CD4-positive, alpha-beta memory T cell (primary cell): Measurements from ENCODE around the gene COX6B1. TPM values are rescaled to one million over a fixed set of nuclear protein-coding genes. Genes with fewer than 3 reads are reported as not detected.

Experiments used
- CTCF ChIA-PET: fragments of 350-600 bp; sonication (Branson Sonifier 250); formaldehyde crosslinking; loops from one replicate; lab custom pipeline; 2021; ENCODE audit warnings: inconsistent platforms; ENCODE audit not compliant: partially characterized antibody; lab: Charles Lee
- POLR2A ChIA-PET: fragments of 350-600 bp; sonication (Branson Sonifier 250); formaldehyde crosslinking; loops from one replicate; lab custom pipeline; 2021; ENCODE audit not compliant: partially characterized antibody; lab: Charles Lee
- DNase-seq, 5 donors: peaks; one replicate each; pipeline versions ENCODE4 v3.0.0 to v3.0.0-alpha.2; 2020 to 2022; ENCODE audit warnings: mixed read lengths in 1 of 5
- H3K27ac ChIP-seq: one replicate; pipeline ENCODE4 v1.7.0; 2013; ENCODE audit warnings: low read depth, low read length
- H3K27me3 ChIP-seq: 2 replicates; pipeline ENCODE4 v1.7.0; 2013; ENCODE audit warnings: mild to moderate bottlenecking, low read length, moderate library complexity; ENCODE audit not compliant: insufficient read depth
- H3K36me3 ChIP-seq: 2 replicates; pipeline ENCODE4 v1.7.0; 2013; ENCODE audit warnings: mild to moderate bottlenecking, low read length, moderate library complexity; ENCODE audit not compliant: insufficient read depth
- H3K4me1 ChIP-seq: 2 replicates; pipeline ENCODE4 v1.7.0; 2013; ENCODE audit warnings: mild to moderate bottlenecking, low read length, moderate library complexity; ENCODE audit not compliant: insufficient read depth
- H3K4me3 ChIP-seq, 2 donors: one replicate each; pipeline ENCODE4 v1.7.0; 2013; ENCODE audit warnings: low read length in 2 of 2, mild to moderate bottlenecking in 1 of 2
- H3K9me3 ChIP-seq, 2 donors: one replicate each; pipeline ENCODE4 v1.7.0; 2013; ENCODE audit warnings: low read length in 2 of 2, control low read depth in 1 of 2; ENCODE audit not compliant: control insufficient read depth in 1 of 2
- H3K27ac Mint-ChIP-seq, 7 donors: one replicate each; pipeline ENCODE4 v1.8.0; 2020 to 2021; ENCODE audit warnings: mixed read lengths in 7 of 7, mild to moderate bottlenecking in 6 of 7, inconsistent platforms in 3 of 7, moderate library complexity in 3 of 7
- H3K27me3 Mint-ChIP-seq, 2 donors: one replicate each; pipeline ENCODE4 v1.8.0; 2020 to 2021; ENCODE audit warnings: mixed read lengths in 2 of 2
- H3K36me3 Mint-ChIP-seq, 2 donors: one replicate each; pipeline ENCODE4 v1.8.0; 2020 to 2021; ENCODE audit warnings: mixed read lengths in 2 of 2, inconsistent platforms in 1 of 2, mild to moderate bottlenecking in 1 of 2
- H3K4me1 Mint-ChIP-seq, 4 donors: one replicate each; pipeline ENCODE4 v1.8.0; 2020 to 2021; ENCODE audit warnings: mixed read lengths in 4 of 4, mild to moderate bottlenecking in 1 of 4
- H3K4me3 Mint-ChIP-seq, 8 donors: one replicate each; pipeline ENCODE4 v1.8.0; 2020 to 2021; ENCODE audit warnings: mixed read lengths in 8 of 8, mild to moderate bottlenecking in 7 of 8, moderate library complexity in 6 of 8, inconsistent platforms in 3 of 8
- H3K9me3 Mint-ChIP-seq, 8 donors: one replicate each; pipeline ENCODE4 v1.8.0; 2020 to 2021; ENCODE audit warnings: mixed read lengths in 8 of 8, mild to moderate bottlenecking in 5 of 8, inconsistent platforms in 3 of 8, moderate library complexity in 1 of 8
- intact Hi-C: fragments of 100-400 bp; cut with micrococcal nuclease; formaldehyde crosslinking; loops from one replicate; pipeline ENCODE4 v1.15.1; 2023
- polyA plus RNA-seq, 2 donors: library from polyadenylated mRNA; unstranded; fragments of 300-500 nt; fragmentation: Illumina TruSeq; gene quantifications; one replicate each; pipeline ENCODE4 v1.2.3, GENCODE V29; 2021
- total RNA-seq, 2 experiments: library from RNA; stranded (reverse); gene quantifications; one replicate each; pipeline ENCODE4 v1.2.3, GENCODE V29; 2021

The COX6B1 gene
- total and polyA plus RNA-seq, 4 experiments from 2014 or later, result 212 to 810 (median 498) TPM

DNA sequence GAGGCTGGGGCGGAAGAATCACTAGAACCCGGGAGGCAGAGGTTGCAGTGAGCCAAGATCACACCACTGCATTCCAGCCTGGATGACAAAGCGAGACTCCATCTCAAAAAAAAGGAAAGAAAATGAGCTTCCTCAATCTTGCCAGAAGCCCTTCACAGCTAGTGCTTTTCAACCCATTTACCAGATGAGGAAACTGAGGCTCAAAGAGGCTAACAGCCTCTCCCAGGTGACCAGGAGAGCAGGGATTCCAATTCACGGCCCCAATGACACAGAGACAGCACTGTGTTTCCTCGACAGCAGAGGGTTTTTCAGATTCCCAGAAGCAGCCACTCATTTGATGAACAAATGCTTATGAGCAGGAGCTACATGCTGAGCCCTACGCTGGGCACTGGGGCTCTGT, 21.4 kb downstream of the COX6B1 start:
- ChIA-PET POLR2A (interaction anchor here (0.7 kb wide), 1 partner anchor 583 kb away, joined by 3 read pairs; no protein-coding TSS in a partner anchor), CTCF (no interaction called here)
- no peaks in the 10 kb centered on the region for H3K9me3 ChIP-seq
- H3K27me3 ChIP-seq, result no peaks in the 10 kb centered on the region
- Mint-ChIP-seq H3K9me3 (peaks cover 0 to 2% (median 0%) of the 10 kb centered on the region in 8 donors), H3K27ac (no peak overlapping the region), H3K27me3 (peaks cover 16 to 19% of the 10 kb centered on the region in 2 donors), H3K4me1 (peaks cover 7 to 10% (median 8%) of the 10 kb centered on the region in 4 donors), H3K36me3 (no peaks in the 10 kb centered on the region), H3K4me3 (peak overlapping the region in 1 of 8 donors; percentile 41)
- H3K4me3 ChIP-seq, result no peak overlapping the region
- no peak overlapping the region for H3K27ac ChIP-seq
- no peak for DNase-seq
- intact Hi-C loops, result no loop called here
- H3K36me3 ChIP-seq, result no peaks in the 10 kb centered on the region
- H3K4me1 ChIP-seq, result peaks cover 3% of the 10 kb centered on the region

GRCh38 chr19:35669974-35670373, 21.9 kb downstream of the COX6B1 start:
- Mint-ChIP-seq H3K27ac (peak overlapping the region in 1 of 7 donors; percentile 39), H3K4me3 (peak overlapping the region in 1 of 8 donors; percentile 41), H3K4me1 (peaks cover 7 to 10% (median 8%) of the 10 kb centered on the region in 4 donors), H3K9me3 (peaks cover 0 to 2% (median 0%) of the 10 kb centered on the region in 8 donors), H3K36me3 (no peaks in the 10 kb centered on the region), H3K27me3 (peaks cover 16 to 19% of the 10 kb centered on the region in 2 donors)
- POLR2A ChIA-PET, result interaction anchor here (0.7 kb wide), 1 partner anchor 583 kb away, joined by 3 read pairs; no protein-coding TSS in a partner anchor
- intact Hi-C loops, result no loop called here
- Histone ChIP-seq H3K27ac (no peak overlapping the region), H3K9me3 (no peaks in the 10 kb centered on the region), H3K27me3 (no peaks in the 10 kb centered on the region), H3K4me3 (no peak overlapping the region), H3K36me3 (no peaks in the 10 kb centered on the region), H3K4me1 (peaks cover 3% of the 10 kb centered on the region)
- no peak for DNase-seq
- CTCF ChIA-PET, result no interaction called here

- peak overlapping the region in 1 of 7 donors; percentile 36 for H3K27ac Mint-ChIP-seq
- CTCF ChIA-PET, result no interaction called here
- peaks cover 3% of the 10 kb centered on the region for H3K4me1 ChIP-seq
Measured at GRCh38 chr19:35670686-35671085, 22.6 kb downstream of the COX6B1 start.

GRCh38 chr19:35671818-35672217, 23.7 kb downstream of the COX6B1 start:
- Mint-ChIP-seq H3K27me3 (peaks cover 16 to 19% of the 10 kb centered on the region in 2 donors), H3K4me3 (peak overlapping the region in 1 of 8 donors; percentile 3), H3K27ac (peak overlapping the region in 1 of 7 donors; percentile 46), H3K9me3 (peaks cover 0 to 2% (median 0%) of the 10 kb centered on the region in 8 donors), H3K4me1 (peaks cover 7 to 10% (median 8%) of the 10 kb centered on the region in 4 donors), H3K36me3 (no peaks in the 10 kb centered on the region)
- Histone ChIP-seq H3K36me3 (no peaks in the 10 kb centered on the region), H3K27me3 (no peaks in the 10 kb centered on the region), H3K4me1 (peaks cover 3% of the 10 kb centered on the region), H3K9me3 (no peaks in the 10 kb centered on the region), H3K4me3 (no peak overlapping the region), H3K27ac (no peak overlapping the region)
- intact Hi-C loops, result no loop called here
- ChIA-PET POLR2A (no interaction called here), CTCF (no interaction called here)
- DNase-seq, result no peak

More at GRCh38 chr19:35670686-35671085, 22.6 kb downstream of the COX6B1 start:
- Mint-ChIP-seq H3K4me1 (peaks cover 7 to 10% (median 8%) of the 10 kb centered on the region in 4 donors), H3K36me3 (no peaks in the 10 kb centered on the region), H3K4me3 (no peak overlapping the region), H3K27me3 (peaks cover 16 to 19% of the 10 kb centered on the region in 2 donors), H3K9me3 (peaks cover 0 to 2% (median 0%) of the 10 kb centered on the region in 8 donors)
- DNase-seq, result no peak
- H3K27me3 ChIP-seq, result no peaks in the 10 kb centered on the region
- no peak overlapping the region for H3K4me3 ChIP-seq
- no peak overlapping the region for H3K27ac ChIP-seq
- POLR2A ChIA-PET, result no interaction called here
- no peaks in the 10 kb centered on the region for H3K9me3 ChIP-seq
- no peaks in the 10 kb centered on the region for H3K36me3 ChIP-seq
- intact Hi-C loops, result no loop called here

- H3K4me3 Mint-ChIP-seq, result peak overlapping the region; percentile 75 to 87 (median 78)
- ChIA-PET CTCF (interaction anchor here (0.8 to 1.5 kb wide), 6 partner anchors 19 to 320 kb away, joined by 3 to 6 read pairs (median 3); partner anchors contain the start of gene COX6B1), POLR2A (interaction anchor here (0.5 to 1.4 kb wide), 5 partner anchors 11 to 257 kb away, joined by 3 to 9 read pairs (median 3); partner anchors contain the start of gene COX6B1)
- H3K36me3 ChIP-seq, result no peaks in the 10 kb centered on the region
- H3K4me3 ChIP-seq, result peak overlapping the region in 1 of 2 donors; percentile 12
- peak overlapping the region; percentile 43 to 71 (median 58) for H3K27ac Mint-ChIP-seq
- H3K27ac ChIP-seq, result no peak overlapping the region
- intact Hi-C loops, result no loop called here
- peaks cover 0 to 2% (median 0%) of the 10 kb centered on the region in 8 donors for H3K9me3 Mint-ChIP-seq
- peaks cover 7 to 10% (median 9%) of the 10 kb centered on the region in 4 donors for H3K4me1 Mint-ChIP-seq
- H3K27me3 Mint-ChIP-seq, result peaks cover 16 to 19% of the 10 kb centered on the region in 2 donors
- DNase-seq, result peak; percentile 15 to 63 (median 24)
- no peaks in the 10 kb centered on the region for H3K36me3 Mint-ChIP-seq
- no peaks in the 10 kb centered on the region for H3K9me3 ChIP-seq
- peaks cover 3% of the 10 kb centered on the region for H3K4me1 ChIP-seq
- no peaks in the 10 kb centered on the region for H3K27me3 ChIP-seq
Measured at GRCh38 chr19:35673121-35673804, 25.1 kb downstream of the COX6B1 start.

- Histone ChIP-seq H3K36me3 (no peaks in the 10 kb centered on the region), H3K27me3 (no peaks in the 10 kb centered on the region), H3K4me1 (peaks cover 3% of the 10 kb centered on the region), H3K9me3 (no peaks in the 10 kb centered on the region), H3K4me3 (no peak overlapping the region), H3K27ac (no peak overlapping the region)
- POLR2A ChIA-PET, result interaction anchor here (0.6 kb wide), 1 partner anchor 14 kb away, joined by 3 read pairs; no protein-coding TSS in a partner anchor
- H3K27me3 Mint-ChIP-seq, result peaks cover 9 to 11% of the 10 kb centered on the region in 2 donors
- H3K4me1 Mint-ChIP-seq, result peaks cover 7 to 10% (median 9%) of the 10 kb centered on the region in 4 donors
- CTCF ChIA-PET, result no interaction called here
- intact Hi-C loops, result no loop called here
- peaks cover 0 to 1% (median 0%) of the 10 kb centered on the region in 8 donors for H3K9me3 Mint-ChIP-seq
- H3K36me3 Mint-ChIP-seq, result no peaks in the 10 kb centered on the region
- no peak for DNase-seq
- peak overlapping the region in 1 of 7 donors; percentile 85 for H3K27ac Mint-ChIP-seq
- peak overlapping the region in 1 of 8 donors; percentile 6 for H3K4me3 Mint-ChIP-seq
Measured at GRCh38 chr19:35675589-35676140, 27.5 kb downstream of the COX6B1 start.

DNA sequence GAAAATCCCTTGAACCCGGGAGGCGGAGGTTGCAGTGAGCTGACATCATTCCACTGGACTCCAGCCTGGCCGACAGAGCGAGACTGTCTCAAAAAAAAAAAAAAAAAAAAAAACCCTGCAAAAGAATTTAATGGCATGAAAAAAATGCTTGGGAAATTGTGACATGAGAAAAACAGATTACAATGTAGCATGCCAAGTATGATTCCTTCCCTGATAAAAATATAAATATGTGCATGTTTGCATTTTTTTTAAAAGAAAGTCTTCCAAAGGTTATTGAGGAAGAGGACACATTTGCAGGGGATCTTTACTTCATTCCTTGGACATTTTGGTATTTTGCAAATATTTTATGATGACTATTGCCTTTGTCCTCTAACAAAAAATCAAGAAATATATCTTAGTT, 41.7 kb downstream of the COX6B1 start:
- ChIA-PET POLR2A (no interaction called here), CTCF (no interaction called here)
- H3K36me3 Mint-ChIP-seq, result no peaks in the 10 kb centered on the region
- no peaks in the 10 kb centered on the region for H3K27me3 ChIP-seq
- no peaks in the 10 kb centered on the region for H3K36me3 ChIP-seq
- DNase-seq, result no peak
- intact Hi-C loops, result no loop called here
- H3K9me3 Mint-ChIP-seq, result no peaks in the 10 kb centered on the region
- peaks cover 0 to 5% (median 2%) of the 10 kb centered on the region in 4 donors for H3K4me1 Mint-ChIP-seq
- H3K27ac Mint-ChIP-seq, result no peak overlapping the region
- H3K4me3 Mint-ChIP-seq, result no peak overlapping the region
- H3K9me3 ChIP-seq, result no peaks in the 10 kb centered on the region
- H3K27ac ChIP-seq, result no peak overlapping the region
- H3K4me1 ChIP-seq, result no peaks in the 10 kb centered on the region
- H3K27me3 Mint-ChIP-seq, result no peaks in the 10 kb centered on the region
- H3K4me3 ChIP-seq, result no peak overlapping the region
